ENCODE results near the gene ELMO2.

Gene ELMO2

GRCh38 chr20:46350201-46350985 lies 56.0 kb downstream of the ELMO2 start:
- DNase-seq, result peak in 2 of 3 experiments; percentile 38 to 50

- peak in 2 of 3 experiments; percentile 43 to 77 for DNase-seq
Measured at GRCh38 chr20:46349742-46350056, 56.7 kb downstream of the ELMO2 start.

DNA sequence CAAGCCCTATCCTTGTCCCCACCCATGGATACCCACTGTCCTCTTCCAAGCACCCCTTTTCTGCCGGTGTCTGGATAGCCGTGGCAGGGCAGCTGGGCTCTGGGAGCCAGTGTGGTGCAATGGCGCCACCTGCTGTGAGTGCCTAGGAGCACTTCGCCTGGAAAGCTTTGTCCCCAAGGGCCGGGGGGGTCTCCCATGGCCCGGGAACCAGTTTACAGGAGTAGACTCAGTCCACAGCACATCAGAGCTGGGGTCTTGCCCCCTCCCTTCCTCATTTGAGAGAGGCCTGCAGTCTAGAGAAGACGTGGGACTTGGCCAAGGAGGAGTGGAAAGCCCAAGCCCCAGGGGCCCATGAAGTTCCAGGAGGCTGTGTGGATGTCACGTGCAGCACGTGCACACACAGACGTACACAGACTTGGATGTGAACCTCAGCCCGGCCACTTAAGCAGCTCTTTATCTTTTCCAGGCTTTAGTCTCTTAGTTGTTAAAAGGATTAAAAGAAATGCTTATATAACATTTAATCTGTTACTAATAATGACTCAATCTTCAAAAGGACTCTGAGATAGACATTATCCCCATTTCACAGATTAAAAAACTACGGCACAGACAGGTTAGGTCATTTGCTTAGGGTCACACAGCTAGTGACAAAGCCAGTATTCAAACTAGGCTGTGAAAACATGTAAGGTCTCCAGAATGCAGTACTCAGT lies 57.2 kb downstream of the ELMO2 start:
- peak; percentile 67 to 89 (median 68) for DNase-seq

- peak; percentile 57 to 96 (median 92) for DNase-seq
Measured at GRCh38 chr20:46347841-46348803, 58.3 kb downstream of the ELMO2 start.

- no peak for DNase-seq
Measured at GRCh38 chr20:46346770-46347169, 59.6 kb downstream of the ELMO2 start.

DNA sequence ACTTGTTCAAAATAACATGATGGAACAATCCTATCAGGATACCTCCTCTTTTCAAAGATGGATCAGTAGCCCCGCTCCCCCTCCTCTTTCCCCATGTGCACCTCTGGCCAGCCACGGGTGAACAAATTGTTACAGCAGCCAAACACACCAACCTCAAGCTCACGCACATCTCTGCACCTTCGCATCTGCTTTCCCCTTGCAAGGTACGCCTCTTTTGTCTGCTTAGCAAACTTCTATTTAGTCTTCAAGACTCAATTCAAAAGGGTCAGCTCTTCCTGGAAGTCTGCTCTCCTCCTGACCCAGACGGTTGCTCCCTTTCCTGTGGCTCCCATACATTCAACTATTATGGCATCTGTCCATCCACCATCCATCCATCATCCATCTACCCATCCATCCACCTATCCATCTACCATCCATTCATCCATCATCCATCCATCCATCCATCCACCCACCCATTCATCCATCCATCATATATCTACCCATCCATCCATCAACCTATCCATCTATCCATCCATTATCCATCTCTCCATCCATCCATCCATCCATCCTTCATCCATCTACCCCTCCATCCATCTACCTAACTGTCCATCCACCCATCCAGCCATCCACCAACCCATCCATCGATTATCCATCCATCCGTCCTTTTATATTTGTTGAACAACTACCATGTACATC lies 61.8 kb downstream of the ELMO2 start:
- no peak for DNase-seq

- no peak for DNase-seq
Measured at GRCh38 chr20:46343975-46344357, 62.4 kb downstream of the ELMO2 start.

DNA sequence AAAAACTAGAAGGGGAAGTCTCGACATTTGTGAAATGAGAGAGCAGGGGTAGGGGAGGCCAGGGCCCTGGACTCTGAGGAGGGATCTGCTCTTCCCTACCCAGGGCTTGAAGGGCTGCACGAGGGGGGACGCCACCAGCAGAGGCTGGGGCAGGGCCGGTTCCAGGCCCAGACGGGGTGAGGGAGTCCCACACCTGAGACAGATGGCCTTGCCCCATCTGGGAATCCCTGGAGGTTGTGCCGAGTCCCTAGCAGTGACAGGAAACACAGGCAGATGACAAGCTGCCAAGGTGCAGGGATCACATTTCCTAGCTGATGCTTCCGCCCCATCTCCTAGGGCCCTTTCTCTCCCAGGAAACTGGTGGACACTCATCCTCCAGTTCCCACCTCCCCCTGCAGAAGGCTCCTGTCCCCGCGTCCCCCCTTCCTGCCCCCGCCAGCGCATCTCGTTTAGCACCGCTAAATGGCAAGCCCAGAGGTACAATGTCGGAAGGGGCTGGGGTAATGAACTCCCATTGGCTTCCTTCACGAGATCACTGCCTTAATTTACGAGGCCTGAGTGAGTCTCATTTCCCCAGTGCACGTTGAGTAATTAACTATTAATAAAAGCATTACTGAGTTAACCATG lies 63.0 kb downstream of the ELMO2 start:
- DNase-seq, result peak; percentile 7 to 76 (median 55)

GRCh38 chr20:46342451-46343347 lies 63.7 kb downstream of the ELMO2 start:
- no peak for DNase-seq

GRCh38 chr20:46342010-46342378 lies 64.4 kb downstream of the ELMO2 start:
- no peak for DNase-seq

GRCh38 chr20:46341074-46342009 lies 65.1 kb downstream of the ELMO2 start:
- DNase-seq, result peak in 2 of 3 experiments; percentile 42 to 70

DNA sequence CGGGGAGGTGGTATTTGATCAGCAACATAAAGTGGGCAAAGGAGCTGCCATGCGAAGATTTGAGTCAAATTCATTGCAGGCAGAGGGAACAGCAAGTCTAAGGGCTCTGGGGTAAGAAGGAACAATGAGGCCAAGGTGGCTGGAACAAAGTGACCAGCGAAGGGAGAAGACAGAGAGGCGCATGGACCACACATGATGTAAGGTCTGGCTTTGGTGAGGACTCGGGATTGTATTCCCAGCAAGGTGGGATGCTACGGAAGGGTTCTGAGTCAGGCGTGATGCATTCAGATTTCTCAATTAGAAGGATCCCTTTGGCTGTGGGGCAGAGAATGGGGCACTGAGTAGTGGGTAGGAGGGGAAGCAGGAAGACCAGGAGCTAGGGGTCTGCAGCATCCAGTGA lies 67.4 kb downstream of the ELMO2 start:
- DNase-seq, result no peak

DNA sequence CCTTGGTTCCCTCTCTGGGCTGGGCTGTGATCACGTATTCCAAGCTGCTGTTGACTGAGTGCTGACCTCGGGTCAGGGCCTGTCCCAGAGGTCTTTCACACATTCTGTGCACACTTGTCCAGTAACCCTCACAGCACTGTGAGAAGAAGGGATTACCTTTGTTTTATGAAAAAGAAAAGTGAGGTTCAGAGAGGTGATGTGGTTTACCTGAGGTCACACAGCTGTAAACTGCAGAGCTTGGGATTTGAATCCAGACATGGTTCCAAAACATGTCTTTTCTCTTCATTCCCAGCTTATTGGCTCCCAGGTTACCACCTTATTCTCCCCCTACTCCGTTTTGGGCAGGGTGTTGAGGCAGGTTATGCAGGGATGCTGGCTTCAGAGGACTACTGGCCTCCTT lies 69.7 kb downstream of the ELMO2 start:
- DNase-seq, result no peak

DNA sequence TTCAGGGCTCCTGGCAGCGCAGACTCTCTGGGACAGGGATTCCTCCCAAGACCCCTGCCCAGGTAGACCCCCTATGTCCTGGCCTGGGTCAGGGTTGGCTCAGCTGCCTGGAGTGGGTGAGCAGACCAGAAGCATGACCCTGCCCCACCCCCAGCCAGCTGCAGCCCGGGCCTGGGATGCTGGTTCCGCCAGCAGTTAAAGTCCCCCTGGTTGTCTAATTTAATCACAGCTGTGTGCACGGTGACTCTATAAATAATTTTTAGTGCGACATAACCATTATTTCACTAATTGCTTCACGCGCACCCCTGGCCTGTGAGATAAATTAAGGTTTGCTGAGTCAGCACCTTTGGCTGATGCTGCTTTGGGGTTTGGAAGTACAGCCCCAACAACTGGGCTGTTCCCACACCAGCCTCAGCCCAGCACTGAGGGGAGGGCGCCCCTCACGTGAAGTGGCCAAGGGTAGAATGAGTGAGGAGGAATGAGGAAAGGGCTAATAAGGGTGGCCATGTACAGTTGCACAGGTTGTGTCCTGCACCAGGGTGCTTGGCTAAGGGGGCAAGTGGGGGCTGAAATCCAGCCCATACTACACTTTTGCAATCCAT lies 72.0 kb downstream of the ELMO2 start:
- DNase-seq, result peak in 1 of 3 experiments; percentile 64

DNA sequence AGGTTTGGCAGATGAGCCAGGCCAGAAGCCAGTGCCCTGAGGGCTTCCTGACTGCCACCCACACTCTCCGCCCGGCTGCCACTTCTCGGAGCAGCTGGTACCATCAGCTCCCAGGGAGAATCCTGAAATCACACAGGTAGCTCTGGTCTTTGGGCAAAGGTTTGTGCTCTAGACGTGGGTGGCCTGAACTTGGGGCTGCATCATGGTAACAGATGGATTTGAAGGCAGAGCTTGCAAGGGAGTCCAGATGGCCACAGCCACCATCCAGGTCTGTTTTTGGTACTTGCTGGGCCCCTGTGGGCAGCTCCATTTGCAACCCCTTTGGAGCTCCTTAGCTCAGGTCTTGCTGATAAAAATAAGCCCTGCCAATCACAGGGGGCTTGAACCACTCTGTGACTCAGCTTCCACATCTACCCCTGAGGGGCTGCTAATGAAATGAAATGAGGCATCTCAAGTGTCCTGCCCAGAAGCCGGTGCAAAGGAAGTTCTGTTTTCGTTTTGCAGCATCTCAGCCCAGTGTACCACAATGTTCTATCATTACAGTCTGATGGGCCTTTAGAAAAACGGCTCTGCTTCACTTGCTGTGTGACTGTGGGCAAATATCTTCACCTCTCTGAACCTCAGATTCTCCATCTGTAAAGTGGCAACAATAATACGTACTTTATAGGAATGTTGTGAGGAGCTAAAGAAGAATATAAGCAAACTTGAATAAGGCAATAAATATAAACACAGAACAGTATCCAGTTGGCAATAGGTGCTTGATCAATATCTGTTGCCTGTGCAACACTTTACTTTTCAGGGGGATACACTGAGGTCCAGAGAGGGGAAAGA lies 73.0 kb downstream of the ELMO2 start:
- DNase-seq, result peak in 1 of 3 experiments; percentile 43

- peak in 1 of 3 experiments; percentile 54 for DNase-seq
Measured at GRCh38 chr20:46332373-46333160, 73.8 kb downstream of the ELMO2 start.

DNA sequence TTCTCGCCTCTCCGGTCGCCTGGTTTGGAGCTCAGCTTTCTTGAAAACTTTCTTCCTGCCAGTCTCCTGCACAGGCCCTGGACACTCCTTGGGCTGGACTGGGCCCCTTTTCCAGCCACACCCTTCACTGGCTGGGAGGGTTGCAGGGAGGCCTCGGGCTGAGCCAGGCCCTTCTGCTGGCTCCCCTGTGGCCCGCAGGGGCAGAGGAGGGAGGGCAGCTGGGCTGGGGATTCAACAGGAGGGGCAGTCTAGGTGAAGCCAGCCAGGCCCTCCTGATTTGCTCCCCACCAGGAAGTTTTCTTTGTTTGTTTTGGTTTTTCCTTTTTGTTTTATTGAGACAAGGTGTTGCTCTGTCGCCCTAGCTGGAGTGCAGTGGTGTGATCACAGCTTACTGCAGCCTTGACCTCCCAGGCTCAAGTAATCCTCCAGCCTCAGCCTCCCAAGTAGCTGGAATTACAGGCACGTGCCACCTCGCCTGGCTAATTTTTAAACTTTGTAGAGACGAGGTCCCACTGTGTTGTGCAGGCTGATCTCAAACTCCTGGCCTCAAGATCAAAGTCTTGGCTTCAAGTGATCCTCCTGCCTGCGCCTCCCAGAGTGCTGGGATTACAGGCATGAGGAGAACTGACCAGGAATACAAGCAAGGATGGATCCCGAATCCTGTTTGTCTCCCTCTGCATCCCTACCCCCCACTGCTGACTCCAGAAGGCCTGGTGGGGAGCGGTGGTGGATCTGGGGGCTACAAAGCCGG lies 74.6 kb downstream of the ELMO2 start:
- DNase-seq, result no peak

Data from NCI-H1417 (cell line).